WTC11 (cell line): ENCODE data around the gene BRAF. TPM values are rescaled to one million over a fixed set of nuclear protein-coding genes. Genes with fewer than 3 reads are reported as not detected.
A peak's percentile ranks its signal among the peaks of the same experiment; 100 is the strongest.

ENCODE experiments used
- ATAC-seq: fragments of 200-7000 bp; cut with Tn5 transposase; 2 replicates; pipeline ENCODE4 v1.10.0; 2021; ENCODE audit warnings: mild to moderate bottlenecking, moderate library complexity
- CTCF ChIA-PET: fragments of 300-600 bp; sonication (Branson Sonifier 250); formaldehyde crosslinking; loops from one replicate; lab custom pipeline; 2021; ENCODE audit warnings: antibody characterized with exemption; lab: Charles Lee
- POLR2A ChIA-PET: fragments of 350-600 bp; sonication (Branson Sonifier 250); formaldehyde crosslinking; loops from one replicate; lab custom pipeline; 2021; ENCODE audit warnings: antibody characterized with exemption; lab: Charles Lee
- DNase-seq: peaks from one replicate; pipeline ENCODE4 v3.0.0; 2021; ENCODE audit warnings: low spot score
- H3K27ac Mint-ChIP-seq: 2 replicates; pipeline ENCODE4 v1.8.0; 2021; ENCODE audit warnings: mixed read lengths
- H3K27me3 Mint-ChIP-seq: 2 replicates; pipeline ENCODE4 v1.8.0; 2021; ENCODE audit warnings: low read depth, mild to moderate bottlenecking, moderate library complexity, mixed read lengths
- H3K36me3 Mint-ChIP-seq: 2 replicates; pipeline ENCODE4 v1.8.0; 2021; ENCODE audit warnings: mixed read lengths
- H3K4me1 Mint-ChIP-seq: 2 replicates; pipeline ENCODE4 v1.8.0; 2022; ENCODE audit warnings: mixed read lengths
- H3K4me3 Mint-ChIP-seq: 2 replicates; pipeline ENCODE4 v1.8.0; 2021; ENCODE audit warnings: mild to moderate bottlenecking, moderate library complexity, mixed read lengths
- H3K9me3 Mint-ChIP-seq: 2 replicates; pipeline ENCODE4 v1.8.0; 2021; ENCODE audit warnings: mixed read lengths
- ATF2 ChIP-seq: sonication (generic); formaldehyde crosslinking; IDR thresholded peaks from 2 replicates; pipeline ENCODE4 v1.8.1; 2022; ENCODE audit warnings: low read depth, missing genetic modification reagents, borderline replicate concordance
- CDX4 ChIP-seq: fragments of 250-450 bp; sonication (Bioruptor Pico); IDR thresholded peaks from 2 replicates; pipeline ENCODE4 v1.9.0; 2021; ENCODE audit warnings: moderate library complexity, mild to moderate bottlenecking, inconsistent platforms, borderline replicate concordance
- E2F5 ChIP-seq: sonication (generic); formaldehyde crosslinking; IDR thresholded peaks from 2 replicates; pipeline ENCODE4 v1.8.1; 2022; ENCODE audit warnings: mild to moderate bottlenecking, moderate library complexity, missing genetic modification reagents
- EMX1 ChIP-seq: fragments of 250-450 bp; sonication (Bioruptor Pico); IDR thresholded peaks from 2 replicates; pipeline ENCODE4 v1.8.0; 2021; ENCODE audit warnings: mild to moderate bottlenecking
- ESRRA ChIP-seq: sonication (generic); formaldehyde crosslinking; IDR thresholded peaks from 2 replicates; pipeline ENCODE4 v1.8.1; 2022; ENCODE audit warnings: mild to moderate bottlenecking, missing genetic modification reagents, borderline replicate concordance
- FOXK1 ChIP-seq: sonication (generic); formaldehyde crosslinking; IDR thresholded peaks from 2 replicates; pipeline ENCODE4 v1.8.0; 2022; ENCODE audit warnings: mild to moderate bottlenecking, moderate library complexity, missing genetic modification reagents
- FOXP1 ChIP-seq: sonication (generic); formaldehyde crosslinking; IDR thresholded peaks from 2 replicates; pipeline ENCODE4 v1.8.0; 2022; ENCODE audit warnings: missing genetic modification reagents, mild to moderate bottlenecking, moderate library complexity, borderline replicate concordance
- GABPB1 ChIP-seq: sonication (generic); formaldehyde crosslinking; IDR thresholded peaks from 2 replicates; pipeline ENCODE4 v1.8.1; 2023; ENCODE audit warnings: mild to moderate bottlenecking, missing genetic modification reagents
- GRHL2 ChIP-seq: fragments of 250-450 bp; sonication (Bioruptor Pico); IDR thresholded peaks from 2 replicates; pipeline ENCODE4 v1.8.0; 2022; ENCODE audit warnings: mild to moderate bottlenecking, moderate library complexity; ENCODE audit not compliant: insufficient replicate concordance, severe bottlenecking
- IRF1 ChIP-seq: sonication (generic); formaldehyde crosslinking; IDR thresholded peaks from 2 replicates; pipeline ENCODE4 v1.8.0; 2023; ENCODE audit warnings: missing genetic modification reagents
- MXD4 ChIP-seq: fragments of 250-450 bp; sonication (Bioruptor Pico); IDR thresholded peaks from 2 replicates; pipeline ENCODE4 v1.8.0; 2021; ENCODE audit warnings: mild to moderate bottlenecking, moderate library complexity, borderline replicate concordance
- MYBL2 ChIP-seq: sonication (generic); formaldehyde crosslinking; IDR thresholded peaks from 2 replicates; pipeline ENCODE4 v1.8.1; 2023; ENCODE audit warnings: mild to moderate bottlenecking, moderate library complexity, missing genetic modification reagents
- NFE2L1 ChIP-seq: sonication (generic); formaldehyde crosslinking; IDR thresholded peaks from 2 replicates; pipeline ENCODE4 v1.8.1; 2023; ENCODE audit warnings: missing genetic modification reagents
- OVOL2 ChIP-seq: fragments of 250-450 bp; sonication (Bioruptor Pico); IDR thresholded peaks from 2 replicates; pipeline ENCODE4 v1.9.0; 2021; ENCODE audit warnings: mild to moderate bottlenecking, borderline replicate concordance
- RELA ChIP-seq: sonication (generic); formaldehyde crosslinking; IDR thresholded peaks from 2 replicates; pipeline ENCODE4 v1.8.1; 2022; ENCODE audit warnings: missing genetic modification reagents, mild to moderate bottlenecking, borderline replicate concordance
- SMAD4 ChIP-seq: sonication (generic); formaldehyde crosslinking; IDR thresholded peaks from 2 replicates; pipeline ENCODE4 v1.8.0; 2022; ENCODE audit warnings: mild to moderate bottlenecking, missing genetic modification reagents
- USF2 ChIP-seq: sonication (generic); formaldehyde crosslinking; IDR thresholded peaks from 2 replicates; pipeline ENCODE4 v1.8.1; 2023; ENCODE audit warnings: mild to moderate bottlenecking, missing genetic modification reagents, moderate library complexity
- ZMAT4 ChIP-seq: fragments of 250-450 bp; sonication (Bioruptor Pico); IDR thresholded peaks from 2 replicates; pipeline ENCODE4 v1.9.0; 2021; ENCODE audit warnings: mild to moderate bottlenecking
- ZNF121 ChIP-seq: sonication (generic); formaldehyde crosslinking; IDR thresholded peaks from 2 replicates; pipeline ENCODE4 v1.8.0; 2023; ENCODE audit warnings: missing genetic modification reagents
- ZNF219 ChIP-seq: sonication (generic); formaldehyde crosslinking; IDR thresholded peaks from 2 replicates; pipeline ENCODE4 v1.8.0; 2023; ENCODE audit warnings: missing genetic modification reagents, mild to moderate bottlenecking, borderline replicate concordance
- ZNF317 ChIP-seq: sonication (generic); formaldehyde crosslinking; IDR thresholded peaks from 2 replicates; pipeline ENCODE4 v1.8.1; 2023; ENCODE audit warnings: low read depth, mild to moderate bottlenecking, moderate library complexity, missing genetic modification reagents, borderline replicate concordance
- ZNF416 ChIP-seq: fragments of 250-450 bp; sonication (Bioruptor Pico); IDR thresholded peaks from 2 replicates; pipeline ENCODE4 v1.9.0; 2021; ENCODE audit warnings: mild to moderate bottlenecking, inconsistent platforms
- ZNF423 ChIP-seq: fragments of 250-450 bp; sonication (Bioruptor Pico); IDR thresholded peaks from 2 replicates; pipeline ENCODE4 v2.1.2; 2022; ENCODE audit warnings: mild to moderate bottlenecking, moderate library complexity
- ZNF512 ChIP-seq: sonication (generic); formaldehyde crosslinking; IDR thresholded peaks from 2 replicates; pipeline ENCODE4 v1.8.1; 2022; ENCODE audit warnings: missing genetic modification reagents, borderline replicate concordance
- ZNF532 ChIP-seq: fragments of 250-450 bp; sonication (Bioruptor Pico); IDR thresholded peaks from 2 replicates; pipeline ENCODE4 v1.9.0; 2021; ENCODE audit warnings: mild to moderate bottlenecking, borderline replicate concordance
- ZNF671 ChIP-seq: fragments of 250-450 bp; sonication (Bioruptor Pico); IDR thresholded peaks from 2 replicates; pipeline ENCODE4 v1.8.0; 2021; ENCODE audit warnings: mild to moderate bottlenecking
- total RNA-seq: library from RNA; stranded (reverse); gene quantifications from 3 replicates; pipeline ENCODE4 v1.2.3, GENCODE V29; 2021

BRAF gene
- total RNA-seq, 1 experiment from 2014 or later = 29.2 TPM

GRCh38 chr7:140881507-140882228 lies 43.1 kb downstream of the BRAF start:
- no peak for TF ChIP-seq MXD4 (CRISPR knock-in tag)
- no peak for TF ChIP-seq ATF2 (CRISPR knock-in tag)
- no peak for TF ChIP-seq NFE2L1 (CRISPR knock-in tag)
- TF ChIP-seq EMX1 (CRISPR knock-in tag) = no peak
- no peak for TF ChIP-seq MYBL2
- TF ChIP-seq ZNF121 (CRISPR knock-in tag) = no peak
- no peak for TF ChIP-seq GRHL2 (CRISPR knock-in tag)
- no peak for TF ChIP-seq ZMAT4 (CRISPR knock-in tag)
- TF ChIP-seq ZNF423 (CRISPR knock-in tag) = no peak
- TF ChIP-seq FOXK1 (CRISPR knock-in tag) = no peak
- TF ChIP-seq OVOL2 = no peak
- no peak for TF ChIP-seq ZNF317
- no peak for TF ChIP-seq ZNF512
- no peak for TF ChIP-seq IRF1
- no peak for TF ChIP-seq E2F5
- no peak for TF ChIP-seq ZNF416 (CRISPR knock-in tag)
- TF ChIP-seq FOXP1 (CRISPR knock-in tag) = no peak
- no peak for TF ChIP-seq ESRRA (CRISPR knock-in tag)
- H3K27me3 Mint-ChIP-seq = no peaks in the 10 kb centered on the region
- CTCF ChIA-PET = no interaction called here
- peak overlapping the region; percentile 9; the same call in 1 of the 2 replicates for H3K27ac Mint-ChIP-seq
- peaks cover 6% of the 10 kb centered on the region; the same call in 1 of the 2 replicates for H3K36me3 Mint-ChIP-seq
- DNase-seq = no peak
- POLR2A ChIA-PET = no interaction called here
- no peak overlapping the region for H3K4me3 Mint-ChIP-seq
- ATAC-seq = no peak
- H3K4me1 Mint-ChIP-seq = peaks cover 21% of the 10 kb centered on the region
- peaks cover 8% of the 10 kb centered on the region; the same call in 1 of the 2 replicates for H3K9me3 Mint-ChIP-seq

- ChIA-PET CTCF (interaction anchor here (0.8 kb wide), 1 partner anchor 66 kb away, joined by 3 read pairs; no protein-coding TSS in a partner anchor), POLR2A (no interaction called here)
- Mint-ChIP-seq H3K27me3 (no peaks in the 10 kb centered on the region), H3K9me3 (peaks cover 8% of the 10 kb centered on the region; the same call in 1 of the 2 replicates), H3K4me1 (peaks cover 32% of the 10 kb centered on the region), H3K36me3 (peaks cover 6% of the 10 kb centered on the region; the same call in 1 of the 2 replicates), H3K27ac (peak overlapping the region; percentile 32; the same call in 1 of the 2 replicates), H3K4me3 (no peak overlapping the region)
- DNase-seq = no peak
- ATAC-seq = no peak
- TF ChIP-seq USF2 = no peak
- no peak for TF ChIP-seq EMX1 (CRISPR knock-in tag)
- TF ChIP-seq CDX4 (CRISPR knock-in tag) = no peak
- TF ChIP-seq SMAD4 (CRISPR knock-in tag) = no peak
- TF ChIP-seq ZNF671 (CRISPR knock-in tag) = no peak
- TF ChIP-seq OVOL2 = no peak
- TF ChIP-seq ZNF219 (CRISPR knock-in tag) = no peak
- no peak for TF ChIP-seq GABPB1 (CRISPR knock-in tag)
- no peak for TF ChIP-seq ZNF532
- TF ChIP-seq RELA (CRISPR knock-in tag) = no peak
Measured at GRCh38 chr7:140877249-140877524, 47.5 kb downstream of the BRAF start.
